C4-2B (cell line): ENCODE data around the gene XPO6.

Source experiments
- CTCF ChIP-seq: fragments of 450-650 bp; conservative IDR thresholded peaks from 2 replicates; pipeline ENCODE4 v1.5.1; 2017; ENCODE audit warnings: mild to moderate bottlenecking
- ZFX ChIP-seq: fragments of 450-650 bp; IDR thresholded peaks from 2 replicates; pipeline ENCODE4 v1.6.1; 2017

GRCh38 chr16:28103516-28104170, 108.1 kb downstream of the XPO6 start:
- TF ChIP-seq CTCF (no peak), ZFX (no peak)
